Measurements from ENCODE around the gene HDAC9. TPM values are rescaled to one million over a fixed set of nuclear protein-coding genes. Genes with fewer than 3 reads are reported as not detected.

HDAC9 gene
- total RNA-seq, 1 donor from 2014 or later: 52.7 TPM

DNA sequence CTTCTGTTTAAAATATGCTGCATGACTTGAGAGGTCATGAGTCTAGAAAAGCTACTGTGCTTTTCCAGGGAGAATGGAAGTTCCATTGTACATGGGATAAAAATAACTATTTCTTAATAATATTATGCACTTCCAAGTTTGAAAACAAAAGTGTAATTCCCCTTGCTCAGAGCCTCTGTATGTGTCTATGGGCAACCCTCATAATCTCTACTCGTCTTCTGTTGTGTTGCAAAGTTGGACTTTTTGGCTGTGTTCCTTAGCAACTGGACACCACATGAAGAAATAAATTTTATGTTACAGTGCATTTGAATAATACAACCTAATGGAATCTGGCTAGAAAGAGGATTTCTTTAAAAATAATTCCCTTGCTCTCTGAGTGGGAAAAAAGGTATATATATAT lies 379.3 kb downstream of the HDAC9 start:
- Histone ChIP-seq H3K36me3 (ENCODE audit: control insufficient read depth in 3 of 3, insufficient read depth in 3 of 3, low read length in 3 of 3) (no peaks in the 10 kb centered on the region), H3K4me3 (ENCODE audit: low read length in 3 of 3) (no peak overlapping the region), H3K27me3 (ENCODE audit: control insufficient read depth in 3 of 3, insufficient read depth in 3 of 3, low read length in 3 of 3) (no peaks in the 10 kb centered on the region), H3K9me3 (ENCODE audit: control insufficient read depth in 3 of 3, low read length in 3 of 3) (no peaks in the 10 kb centered on the region), H3K4me1 (ENCODE audit: control insufficient read depth in 3 of 3, insufficient read depth in 3 of 3, low read length in 3 of 3) (no peaks in the 10 kb centered on the region), H3K9ac (ENCODE audit: low read depth in 1 of 3, low read length in 3 of 3) (no peak overlapping the region), H3K27ac (ENCODE audit: low read depth, low read length) (no peak overlapping the region)

DNA sequence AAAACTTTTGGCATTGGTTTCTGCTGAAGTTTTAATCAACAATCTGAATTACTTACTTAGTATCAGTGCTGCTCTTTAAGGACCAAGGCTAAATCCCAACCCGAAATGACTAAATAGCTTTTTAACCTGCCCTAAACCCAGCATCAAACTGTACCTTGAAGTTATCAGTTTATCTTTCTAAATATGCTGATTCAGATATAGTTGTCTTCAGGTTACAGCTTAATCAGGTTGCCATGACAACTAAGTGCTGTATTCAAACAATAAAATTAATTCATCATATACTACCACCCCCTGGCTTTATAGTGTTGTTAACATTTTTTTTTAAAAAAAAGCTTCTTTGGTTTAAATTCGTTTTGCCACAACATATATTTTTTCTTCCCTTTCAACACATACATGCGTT lies 382.3 kb downstream of the HDAC9 start:
- no peaks in the 10 kb centered on the region for H3K9me3 ChIP-seq (ENCODE audit: control insufficient read depth in 3 of 3, low read length in 3 of 3)

DNA sequence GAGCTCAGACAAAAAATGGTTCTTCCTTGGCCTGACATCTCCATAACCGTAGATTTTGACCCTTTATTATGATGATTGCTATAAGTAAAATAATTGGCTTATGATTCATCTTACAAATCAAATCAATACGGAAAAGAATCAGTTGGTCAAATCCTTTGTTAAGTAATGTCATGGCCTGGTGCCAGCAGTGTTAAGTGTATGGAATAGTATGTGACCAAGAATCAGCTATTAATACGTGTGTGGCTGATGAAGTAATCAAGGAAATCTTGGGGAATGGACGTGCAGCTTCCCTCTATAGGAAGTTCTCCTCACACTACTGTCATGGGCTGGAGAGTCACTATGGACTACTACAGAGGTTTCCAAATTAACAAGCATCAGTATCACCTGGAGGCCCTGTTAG lies 391.3 kb downstream of the HDAC9 start:
- H3K27ac ChIP-seq (ENCODE audit: low read depth, low read length): no peak overlapping the region
- no peak overlapping the region for H3K4me3 ChIP-seq (ENCODE audit: low read length in 3 of 3)
- H3K9ac ChIP-seq (ENCODE audit: low read depth in 1 of 3, low read length in 3 of 3): no peak overlapping the region
- no peaks in the 10 kb centered on the region for H3K9me3 ChIP-seq (ENCODE audit: control insufficient read depth in 3 of 3, low read length in 3 of 3)
- H3K27me3 ChIP-seq (ENCODE audit: control insufficient read depth in 3 of 3, insufficient read depth in 3 of 3, low read length in 3 of 3): no peaks in the 10 kb centered on the region
- no peaks in the 10 kb centered on the region for H3K36me3 ChIP-seq (ENCODE audit: control insufficient read depth in 3 of 3, insufficient read depth in 3 of 3, low read length in 3 of 3)
- H3K4me1 ChIP-seq (ENCODE audit: control insufficient read depth in 3 of 3, insufficient read depth in 3 of 3, low read length in 3 of 3): no peaks in the 10 kb centered on the region

More for the DNA sequence above, 382.3 kb downstream of the HDAC9 start:
- no peaks in the 10 kb centered on the region for H3K36me3 ChIP-seq (ENCODE audit: control insufficient read depth in 3 of 3, insufficient read depth in 3 of 3, low read length in 3 of 3)
- H3K4me1 ChIP-seq (ENCODE audit: control insufficient read depth in 3 of 3, insufficient read depth in 3 of 3, low read length in 3 of 3): no peaks in the 10 kb centered on the region
- H3K27me3 ChIP-seq (ENCODE audit: control insufficient read depth in 3 of 3, insufficient read depth in 3 of 3, low read length in 3 of 3): no peaks in the 10 kb centered on the region
- H3K9ac ChIP-seq (ENCODE audit: low read depth in 1 of 3, low read length in 3 of 3): no peak overlapping the region
- H3K4me3 ChIP-seq (ENCODE audit: low read length in 3 of 3): no peak overlapping the region
- H3K27ac ChIP-seq (ENCODE audit: low read depth, low read length): no peak overlapping the region

DNA sequence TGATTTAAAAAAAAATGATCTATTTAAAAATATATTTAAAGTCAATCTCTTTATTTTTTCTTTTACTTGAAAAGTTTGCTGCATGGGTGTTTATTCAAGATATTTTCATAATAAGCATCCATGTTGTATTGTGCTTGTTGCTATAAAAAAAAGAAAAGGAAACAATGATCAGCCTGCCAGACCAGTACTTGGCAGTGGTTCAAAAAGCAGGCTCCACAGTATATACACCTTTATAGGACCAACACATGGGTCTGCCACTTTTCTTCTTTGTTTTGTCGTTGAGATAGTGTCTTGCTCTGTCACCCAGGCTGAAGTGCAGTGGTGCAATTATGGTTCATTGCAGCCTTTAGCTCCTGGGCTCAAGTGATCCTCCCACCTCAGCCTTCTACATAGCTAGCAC lies 393.9 kb downstream of the HDAC9 start:
- no peak overlapping the region for H3K27ac ChIP-seq (ENCODE audit: low read depth, low read length)
- no peaks in the 10 kb centered on the region for H3K27me3 ChIP-seq (ENCODE audit: control insufficient read depth in 3 of 3, insufficient read depth in 3 of 3, low read length in 3 of 3)
- H3K4me1 ChIP-seq (ENCODE audit: control insufficient read depth in 3 of 3, insufficient read depth in 3 of 3, low read length in 3 of 3): no peaks in the 10 kb centered on the region
- no peaks in the 10 kb centered on the region for H3K36me3 ChIP-seq (ENCODE audit: control insufficient read depth in 3 of 3, insufficient read depth in 3 of 3, low read length in 3 of 3)
- no peak overlapping the region for H3K9ac ChIP-seq (ENCODE audit: low read depth in 1 of 3, low read length in 3 of 3)
- H3K4me3 ChIP-seq (ENCODE audit: low read length in 3 of 3): no peak overlapping the region
- no peaks in the 10 kb centered on the region for H3K9me3 ChIP-seq (ENCODE audit: control insufficient read depth in 3 of 3, low read length in 3 of 3)

DNA sequence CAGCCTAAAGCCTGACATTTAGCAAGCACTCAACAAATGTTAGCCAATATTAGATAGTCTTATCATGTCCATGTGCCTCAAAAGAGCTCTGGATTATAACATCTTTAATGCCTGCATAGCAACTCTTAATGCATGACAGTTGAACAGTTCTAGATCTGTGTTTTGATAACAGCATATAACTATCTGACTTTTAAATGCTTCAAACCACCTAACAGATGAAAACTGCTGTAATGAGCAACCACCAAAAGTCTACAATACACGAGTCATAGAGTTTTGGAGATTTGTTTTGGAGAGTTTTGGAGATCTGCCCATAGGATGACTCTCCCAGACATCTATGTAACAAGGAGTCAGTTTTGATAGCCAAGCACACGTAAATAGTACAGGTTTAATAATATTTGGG lies 394.6 kb downstream of the HDAC9 start:
- no peaks in the 10 kb centered on the region for H3K4me1 ChIP-seq (ENCODE audit: control insufficient read depth in 3 of 3, insufficient read depth in 3 of 3, low read length in 3 of 3)
- H3K9me3 ChIP-seq (ENCODE audit: control insufficient read depth in 3 of 3, low read length in 3 of 3): no peaks in the 10 kb centered on the region
- no peaks in the 10 kb centered on the region for H3K36me3 ChIP-seq (ENCODE audit: control insufficient read depth in 3 of 3, insufficient read depth in 3 of 3, low read length in 3 of 3)
- no peak overlapping the region for H3K4me3 ChIP-seq (ENCODE audit: low read length in 3 of 3)
- H3K27ac ChIP-seq (ENCODE audit: low read depth, low read length): no peak overlapping the region
- no peak overlapping the region for H3K9ac ChIP-seq (ENCODE audit: low read depth in 1 of 3, low read length in 3 of 3)
- no peaks in the 10 kb centered on the region for H3K27me3 ChIP-seq (ENCODE audit: control insufficient read depth in 3 of 3, insufficient read depth in 3 of 3, low read length in 3 of 3)

DNA sequence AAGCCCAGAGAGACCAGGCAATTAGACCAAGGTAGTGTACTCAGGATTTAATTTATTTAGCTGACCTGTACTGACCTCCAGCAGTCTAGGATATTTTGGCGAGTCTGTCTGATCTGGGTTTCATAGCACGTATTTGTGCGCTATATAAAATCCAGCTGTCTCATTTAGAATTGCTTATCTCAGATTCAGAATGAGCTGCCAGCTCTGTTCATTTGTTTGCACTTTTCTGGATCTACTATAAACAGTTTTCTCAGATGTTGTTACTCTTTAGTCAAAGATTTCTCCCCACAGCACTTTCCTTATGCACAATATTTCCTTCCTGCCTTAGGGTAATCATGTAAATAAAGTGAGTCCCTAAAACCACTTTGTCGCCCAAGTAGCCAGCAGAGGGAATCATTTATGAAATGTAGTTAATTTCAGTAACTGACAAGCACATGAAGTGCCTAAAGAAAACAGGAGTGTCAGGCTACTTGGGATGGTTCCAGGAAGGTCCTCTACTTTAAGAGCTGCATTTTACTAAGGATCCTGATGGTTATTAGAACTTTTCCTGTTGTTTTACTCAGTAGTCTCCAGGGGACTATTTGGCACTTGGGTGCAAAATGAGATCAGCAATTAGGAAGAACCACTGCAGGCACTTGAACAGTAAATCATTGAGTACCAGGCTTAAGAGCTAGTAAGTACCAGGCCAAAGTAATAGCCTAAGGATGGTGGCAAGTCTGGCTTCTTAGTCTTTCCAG lies 395.5 kb downstream of the HDAC9 start:
- no peak overlapping the region for H3K27ac ChIP-seq (ENCODE audit: low read depth, low read length)
- H3K9ac ChIP-seq (ENCODE audit: low read depth in 1 of 3, low read length in 3 of 3): no peak overlapping the region
- H3K36me3 ChIP-seq (ENCODE audit: control insufficient read depth in 3 of 3, insufficient read depth in 3 of 3, low read length in 3 of 3): no peaks in the 10 kb centered on the region
- no peaks in the 10 kb centered on the region for H3K9me3 ChIP-seq (ENCODE audit: control insufficient read depth in 3 of 3, low read length in 3 of 3)
- no peaks in the 10 kb centered on the region for H3K4me1 ChIP-seq (ENCODE audit: control insufficient read depth in 3 of 3, insufficient read depth in 3 of 3, low read length in 3 of 3)
- H3K27me3 ChIP-seq (ENCODE audit: control insufficient read depth in 3 of 3, insufficient read depth in 3 of 3, low read length in 3 of 3): no peaks in the 10 kb centered on the region
- no peak overlapping the region for H3K4me3 ChIP-seq (ENCODE audit: low read length in 3 of 3)

DNA sequence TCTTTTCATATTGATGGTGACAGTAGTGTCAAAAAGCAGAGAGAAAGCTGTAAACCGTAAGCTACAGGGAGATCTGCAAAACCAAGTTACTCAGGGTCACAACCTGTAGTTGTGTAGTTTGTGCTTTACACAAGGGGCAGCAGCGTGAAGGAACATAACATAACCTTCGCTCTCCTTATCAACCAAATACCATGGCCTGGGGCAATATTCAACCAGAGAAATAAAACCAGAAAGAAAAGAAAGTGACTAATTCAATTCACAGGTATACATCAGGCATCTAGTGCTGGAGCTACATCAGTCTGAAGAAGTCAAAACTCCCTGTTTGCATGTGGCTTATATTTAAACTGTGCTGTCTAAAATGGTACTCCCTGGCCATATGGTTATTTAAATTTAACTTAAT lies 397.6 kb downstream of the HDAC9 start:
- Histone ChIP-seq H3K27ac (ENCODE audit: low read depth, low read length) (no peak overlapping the region), H3K4me3 (ENCODE audit: low read length in 3 of 3) (no peak overlapping the region), H3K36me3 (ENCODE audit: control insufficient read depth in 3 of 3, insufficient read depth in 3 of 3, low read length in 3 of 3) (no peaks in the 10 kb centered on the region), H3K9me3 (ENCODE audit: control insufficient read depth in 3 of 3, low read length in 3 of 3) (no peaks in the 10 kb centered on the region), H3K4me1 (ENCODE audit: control insufficient read depth in 3 of 3, insufficient read depth in 3 of 3, low read length in 3 of 3) (no peaks in the 10 kb centered on the region), H3K27me3 (ENCODE audit: control insufficient read depth in 3 of 3, insufficient read depth in 3 of 3, low read length in 3 of 3) (no peaks in the 10 kb centered on the region), H3K9ac (ENCODE audit: low read depth in 1 of 3, low read length in 3 of 3) (no peak overlapping the region)

DNA sequence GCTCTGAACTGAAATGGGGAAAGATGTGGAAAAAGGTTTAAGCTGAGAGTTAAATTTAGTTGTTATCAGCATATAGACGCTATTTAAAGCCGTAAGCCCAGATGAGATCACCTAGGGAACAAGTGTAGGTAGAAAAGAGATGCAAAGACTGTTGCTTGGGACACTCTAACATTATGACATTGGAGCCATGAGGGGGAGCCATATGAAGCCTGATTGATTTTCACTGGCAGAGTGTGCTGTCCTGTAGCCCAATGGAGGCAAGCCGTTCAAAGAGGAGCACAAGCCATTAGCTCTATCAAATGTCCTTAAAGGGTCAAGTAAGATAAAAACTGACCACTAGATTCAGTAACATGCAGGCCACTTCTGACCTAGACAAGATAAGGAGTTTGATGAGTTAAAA lies 398.6 kb downstream of the HDAC9 start:
- H3K4me1 ChIP-seq (ENCODE audit: control insufficient read depth in 3 of 3, insufficient read depth in 3 of 3, low read length in 3 of 3): no peaks in the 10 kb centered on the region
- no peak overlapping the region for H3K27ac ChIP-seq (ENCODE audit: low read depth, low read length)
- no peak overlapping the region for H3K4me3 ChIP-seq (ENCODE audit: low read length in 3 of 3)
- H3K36me3 ChIP-seq (ENCODE audit: control insufficient read depth in 3 of 3, insufficient read depth in 3 of 3, low read length in 3 of 3): no peaks in the 10 kb centered on the region
- no peak overlapping the region for H3K9ac ChIP-seq (ENCODE audit: low read depth in 1 of 3, low read length in 3 of 3)
- no peaks in the 10 kb centered on the region for H3K27me3 ChIP-seq (ENCODE audit: control insufficient read depth in 3 of 3, insufficient read depth in 3 of 3, low read length in 3 of 3)
- H3K9me3 ChIP-seq (ENCODE audit: control insufficient read depth in 3 of 3, low read length in 3 of 3): no peaks in the 10 kb centered on the region

DNA sequence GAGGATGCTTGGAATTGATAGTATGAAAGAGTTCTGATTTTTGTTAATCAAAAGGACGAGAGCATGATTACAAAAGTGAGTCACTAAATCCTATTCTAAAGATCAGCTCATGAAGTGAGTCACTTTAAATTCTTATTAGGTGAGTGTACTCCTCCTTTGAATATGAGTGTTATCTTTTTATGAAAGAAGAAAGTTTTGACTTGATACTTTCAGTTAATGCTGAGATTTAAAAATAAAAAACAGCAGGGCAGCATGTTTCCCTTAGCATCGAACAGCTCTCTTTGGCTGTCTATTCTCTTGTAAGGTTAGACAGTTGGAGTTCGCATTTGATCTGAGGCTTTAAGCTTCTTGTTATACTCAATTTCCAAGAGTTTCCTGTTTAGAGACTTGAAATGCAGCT lies 399.9 kb downstream of the HDAC9 start:
- no peak overlapping the region for H3K4me3 ChIP-seq (ENCODE audit: low read length in 3 of 3)
- H3K27me3 ChIP-seq (ENCODE audit: control insufficient read depth in 3 of 3, insufficient read depth in 3 of 3, low read length in 3 of 3): no peaks in the 10 kb centered on the region
- no peak overlapping the region for H3K27ac ChIP-seq (ENCODE audit: low read depth, low read length)
- no peaks in the 10 kb centered on the region for H3K36me3 ChIP-seq (ENCODE audit: control insufficient read depth in 3 of 3, insufficient read depth in 3 of 3, low read length in 3 of 3)
- H3K9me3 ChIP-seq (ENCODE audit: control insufficient read depth in 3 of 3, low read length in 3 of 3): no peaks in the 10 kb centered on the region
- no peaks in the 10 kb centered on the region for H3K4me1 ChIP-seq (ENCODE audit: control insufficient read depth in 3 of 3, insufficient read depth in 3 of 3, low read length in 3 of 3)
- no peak overlapping the region for H3K9ac ChIP-seq (ENCODE audit: low read depth in 1 of 3, low read length in 3 of 3)

DNA sequence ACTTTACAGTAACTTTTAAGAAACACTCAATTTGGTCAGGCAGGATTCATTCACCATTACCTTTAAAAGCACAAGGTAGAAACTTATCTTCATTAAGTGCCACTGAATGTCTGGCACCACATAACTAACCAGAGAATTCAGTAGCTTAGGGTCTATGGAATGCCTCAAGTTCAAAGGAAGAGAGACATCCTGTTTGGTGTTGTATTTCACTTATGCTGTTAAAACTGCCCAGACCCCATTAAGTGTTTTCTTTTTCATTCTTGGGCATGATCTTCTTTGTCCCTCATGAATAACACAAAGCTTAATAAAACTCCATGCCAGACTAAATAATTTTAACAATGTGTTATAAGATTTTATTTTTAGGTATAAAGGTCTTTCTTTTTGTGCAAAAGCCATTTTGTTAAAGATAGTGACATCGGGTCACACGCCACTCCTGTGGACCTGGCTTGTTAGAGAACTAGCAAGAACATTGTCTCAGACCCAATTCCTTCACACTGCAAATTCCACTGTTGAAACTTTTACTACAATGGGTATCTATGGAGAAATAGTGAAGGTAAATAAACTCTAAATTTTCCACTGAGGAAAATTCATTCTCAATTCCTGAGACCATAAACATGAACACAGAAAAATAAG lies 400.9 kb downstream of the HDAC9 start:
- H3K27ac ChIP-seq (ENCODE audit: low read depth, low read length): no peak overlapping the region
- no peaks in the 10 kb centered on the region for H3K9me3 ChIP-seq (ENCODE audit: control insufficient read depth in 3 of 3, low read length in 3 of 3)
- H3K9ac ChIP-seq (ENCODE audit: low read depth in 1 of 3, low read length in 3 of 3): no peak overlapping the region
- H3K36me3 ChIP-seq (ENCODE audit: control insufficient read depth in 3 of 3, insufficient read depth in 3 of 3, low read length in 3 of 3): no peaks in the 10 kb centered on the region
- no peak overlapping the region for H3K4me3 ChIP-seq (ENCODE audit: low read length in 3 of 3)
- no peaks in the 10 kb centered on the region for H3K4me1 ChIP-seq (ENCODE audit: control insufficient read depth in 3 of 3, insufficient read depth in 3 of 3, low read length in 3 of 3)
- H3K27me3 ChIP-seq (ENCODE audit: control insufficient read depth in 3 of 3, insufficient read depth in 3 of 3, low read length in 3 of 3): no peaks in the 10 kb centered on the region

Measured in skeletal muscle tissue (tissue), 4 donors.